PC-3 (cell line): ENCODE results near the gene KRT28.

Experiments
- CTCF ChIP-seq: fragments of 300-600 bp; sonication (generic); conservative IDR thresholded peaks from 2 replicates; pipeline ENCODE4 v1.5.1; 2017; ENCODE audit warnings: antibody characterized with exemption, low read depth, mild to moderate bottlenecking, low read length
- EZH2 ChIP-seq: fragments of 300-600 bp; sonication (generic); IDR thresholded peaks from one replicate; pipeline ENCODE4 v1.6.1; 2017; ENCODE audit warnings: antibody characterized with exemption, mild to moderate bottlenecking, low read length; ENCODE audit not compliant: unreplicated experiment
- EZH2phosphoT487 ChIP-seq: fragments of 300-600 bp; sonication (generic); IDR thresholded peaks from 2 replicates; pipeline ENCODE4 v1.6.1; 2018; ENCODE audit warnings: mild to moderate bottlenecking, antibody characterized with exemption, low read length, borderline replicate concordance

- TF ChIP-seq EZH2phosphoT487 (no peak), CTCF (no peak), EZH2 (no peak)
Measured at GRCh38 chr17:40846515-40847144, 46.9 kb upstream of the KRT28 start.
